GM19328 (cell line): ENCODE results near the gene CDHR4.

Experiments
- ATAC-seq: cut with Tn5 transposase; IDR thresholded peaks from one replicate; pipeline ENCODE4 v1.9.1; 2021; ENCODE audit warnings: mild to moderate bottlenecking, moderate library complexity; ENCODE audit not compliant: unreplicated experiment

The CDHR4 gene

GRCh38 chr3:49745986-49746385, 53.7 kb downstream of the CDHR4 start:
- no peak for ATAC-seq
